Stimulated activated CD8-positive, alpha-beta memory T cell treated with anti-CD3 and anti-CD28 coated beads, Interleukin-4, amount 100 ng/mL, for 1 hour (primary cell): ENCODE measurements around the gene RPS15.
A peak's percentile ranks its signal among the peaks of the same experiment; 100 is the strongest.

Experiments
- DNase-seq, 2 donors: peaks; one replicate each; pipeline ENCODE4 v3.0.0-alpha.2; 2020; ENCODE audit warnings: low read depth in 2 of 2, low spot score in 1 of 2

RPS15 gene

DNA sequence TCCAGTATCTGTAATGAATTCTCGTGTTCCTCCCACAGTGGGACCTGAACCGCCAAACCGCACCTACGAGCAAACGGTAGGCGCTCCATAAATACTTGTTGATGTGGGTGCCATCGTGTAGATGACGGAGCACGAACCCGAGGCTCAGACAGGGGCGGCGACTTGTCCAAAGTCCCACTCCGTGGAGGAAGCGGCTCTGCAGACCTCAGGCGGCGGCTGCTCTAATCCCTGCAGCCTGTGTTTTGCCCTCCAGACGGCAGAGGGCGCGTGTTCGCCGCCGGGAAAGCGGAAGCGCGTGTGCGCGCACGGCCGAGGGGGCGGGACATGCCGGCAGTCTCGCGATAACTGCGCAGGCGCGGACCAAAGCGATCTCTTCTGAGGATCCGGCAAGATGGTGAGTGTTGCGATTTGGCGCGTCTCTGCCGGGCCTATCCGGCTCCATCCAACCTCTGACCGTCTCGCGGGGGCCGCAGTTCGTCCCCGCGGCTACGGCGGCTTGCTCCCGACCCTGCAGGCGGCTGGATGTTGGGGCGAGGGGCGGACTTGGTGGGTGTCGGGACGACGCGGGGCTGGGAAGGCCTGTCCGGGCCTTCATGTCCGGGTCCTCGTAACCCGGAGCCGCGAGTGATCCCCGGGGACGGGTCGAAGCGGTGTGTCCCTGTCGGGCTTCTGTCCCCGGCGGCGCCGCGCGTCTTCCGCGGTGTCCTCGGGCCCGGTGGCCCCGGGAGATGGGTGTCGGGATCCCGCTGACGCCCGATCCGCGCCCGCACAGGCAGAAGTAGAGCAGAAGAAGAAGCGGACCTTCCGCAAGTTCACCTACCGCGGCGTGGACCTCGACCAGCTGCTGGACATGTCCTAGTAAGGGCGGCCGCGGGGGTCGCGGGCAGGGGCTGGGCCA lies at the start of gene RPS15:
RPS15 (plus strand) TSS at position 362 of the 898 bp plus-strand sequence; CDS start at position 392, 30 bp downstream.
- DNase-seq, result peak; percentile 93 to 95

GRCh38 chr19:1388637-1389026 lies 49.6 kb upstream of the RPS15 start:
- DNase-seq, result no peak

DNA sequence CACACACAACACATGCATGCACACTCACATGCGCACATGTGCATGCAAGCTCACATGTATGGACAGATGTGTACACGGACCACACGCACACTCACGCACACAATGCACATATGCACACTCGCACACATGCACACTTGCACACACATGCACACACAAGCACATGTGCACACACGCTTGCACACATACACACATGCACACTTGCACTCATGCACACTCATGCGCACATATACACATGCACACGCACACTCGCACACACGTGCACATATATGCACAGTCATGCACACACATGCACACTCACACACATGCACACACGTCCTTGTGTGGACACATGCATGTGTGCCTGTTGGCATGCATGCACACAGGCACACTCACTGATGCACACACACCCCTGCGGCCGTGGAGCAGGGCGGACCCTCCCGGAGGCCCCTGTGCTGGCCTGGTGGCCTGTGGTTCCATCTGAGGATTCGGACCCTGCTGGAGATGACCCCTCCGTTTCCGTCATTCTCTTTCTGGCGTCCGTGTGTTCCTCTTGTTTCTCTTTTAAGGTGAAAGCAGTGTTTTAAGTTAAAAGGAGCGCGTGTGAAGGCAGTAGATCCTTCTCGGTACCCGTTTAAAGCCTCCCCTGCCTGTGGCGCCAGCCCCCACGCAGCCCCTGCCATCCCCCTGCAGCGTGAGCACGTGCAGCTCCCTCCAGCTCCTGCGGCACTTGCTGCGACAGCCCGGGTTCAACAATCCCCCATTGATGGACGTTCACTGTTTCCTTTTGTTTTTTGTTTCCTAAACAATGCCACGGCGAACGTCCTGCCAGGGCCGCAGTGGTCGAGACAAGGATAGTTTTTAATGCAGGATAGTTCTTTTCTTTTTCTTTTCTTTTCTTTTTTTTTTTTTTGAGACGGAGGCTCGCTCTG lies 48.9 kb upstream of the RPS15 start:
- DNase-seq, result no peak

GRCh38 chr19:1390890-1391423 lies 47.2 kb upstream of the RPS15 start:
- DNase-seq, result no peak

- no peak for DNase-seq
Observed at GRCh38 chr19:1392407-1392806, 45.8 kb upstream of the RPS15 start.

- DNase-seq, result no peak
Observed at GRCh38 chr19:1392939-1393530, 45.2 kb upstream of the RPS15 start.

DNA sequence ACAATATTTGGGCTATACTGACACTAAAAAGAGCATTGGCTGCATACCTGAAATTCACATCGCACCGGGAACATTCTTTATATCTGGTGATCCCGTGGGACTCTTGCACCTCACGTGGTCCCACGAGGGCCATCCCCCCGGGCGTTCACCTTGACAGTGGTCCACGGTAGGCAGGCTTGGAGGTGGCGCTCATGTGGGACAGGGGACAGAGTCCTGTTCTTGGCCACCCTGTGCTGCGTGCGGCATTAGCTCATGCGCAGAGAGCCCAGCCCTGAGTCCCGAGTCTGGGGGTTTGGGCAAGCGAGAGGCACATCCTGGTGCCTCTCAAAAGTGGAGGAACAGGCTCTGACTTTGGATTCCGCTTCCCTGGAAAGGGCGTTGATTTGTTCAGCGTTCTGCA lies 44.4 kb upstream of the RPS15 start:
- DNase-seq, result no peak

- no peak for DNase-seq
Observed at GRCh38 chr19:1394252-1395193, 43.7 kb upstream of the RPS15 start.

- no peak for DNase-seq
Observed at GRCh38 chr19:1395194-1396018, 42.8 kb upstream of the RPS15 start.

DNA sequence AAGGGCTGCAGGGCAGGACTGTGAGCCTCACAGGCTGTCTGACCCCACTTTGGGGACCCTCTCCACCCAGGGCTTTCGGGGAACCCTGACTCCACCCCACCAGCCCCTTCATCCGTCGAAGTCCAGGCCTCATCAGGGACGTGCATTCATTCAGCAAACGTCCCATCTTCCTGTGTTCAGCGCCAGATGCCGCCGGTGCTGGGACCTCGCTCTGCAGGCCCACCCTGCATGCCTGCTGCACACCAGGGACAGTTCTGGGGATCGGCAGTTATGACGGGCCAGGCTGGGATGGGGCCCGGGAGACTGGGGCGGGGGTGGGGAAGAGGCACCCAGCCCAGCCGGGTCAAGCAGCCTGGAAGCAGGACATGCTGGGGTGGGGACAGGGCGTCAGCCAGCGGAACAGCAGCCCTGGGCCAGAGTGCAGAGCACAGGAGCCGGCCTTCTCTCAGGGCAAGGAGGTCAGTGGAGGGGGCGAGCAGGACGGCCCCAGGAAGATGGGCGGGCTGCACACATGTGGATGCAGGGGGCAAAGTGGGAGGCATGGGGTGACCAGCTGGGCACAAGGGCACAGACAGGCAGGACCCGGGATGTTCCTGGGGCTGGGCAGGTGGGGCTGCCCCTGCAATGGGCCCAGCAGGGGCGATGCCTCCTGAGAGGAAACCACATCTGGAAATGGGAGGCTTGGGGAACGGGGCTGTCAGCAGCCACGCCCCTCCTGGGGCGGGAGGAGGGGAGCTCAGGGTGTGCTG lies 42.0 kb upstream of the RPS15 start:
- DNase-seq, result no peak

DNA sequence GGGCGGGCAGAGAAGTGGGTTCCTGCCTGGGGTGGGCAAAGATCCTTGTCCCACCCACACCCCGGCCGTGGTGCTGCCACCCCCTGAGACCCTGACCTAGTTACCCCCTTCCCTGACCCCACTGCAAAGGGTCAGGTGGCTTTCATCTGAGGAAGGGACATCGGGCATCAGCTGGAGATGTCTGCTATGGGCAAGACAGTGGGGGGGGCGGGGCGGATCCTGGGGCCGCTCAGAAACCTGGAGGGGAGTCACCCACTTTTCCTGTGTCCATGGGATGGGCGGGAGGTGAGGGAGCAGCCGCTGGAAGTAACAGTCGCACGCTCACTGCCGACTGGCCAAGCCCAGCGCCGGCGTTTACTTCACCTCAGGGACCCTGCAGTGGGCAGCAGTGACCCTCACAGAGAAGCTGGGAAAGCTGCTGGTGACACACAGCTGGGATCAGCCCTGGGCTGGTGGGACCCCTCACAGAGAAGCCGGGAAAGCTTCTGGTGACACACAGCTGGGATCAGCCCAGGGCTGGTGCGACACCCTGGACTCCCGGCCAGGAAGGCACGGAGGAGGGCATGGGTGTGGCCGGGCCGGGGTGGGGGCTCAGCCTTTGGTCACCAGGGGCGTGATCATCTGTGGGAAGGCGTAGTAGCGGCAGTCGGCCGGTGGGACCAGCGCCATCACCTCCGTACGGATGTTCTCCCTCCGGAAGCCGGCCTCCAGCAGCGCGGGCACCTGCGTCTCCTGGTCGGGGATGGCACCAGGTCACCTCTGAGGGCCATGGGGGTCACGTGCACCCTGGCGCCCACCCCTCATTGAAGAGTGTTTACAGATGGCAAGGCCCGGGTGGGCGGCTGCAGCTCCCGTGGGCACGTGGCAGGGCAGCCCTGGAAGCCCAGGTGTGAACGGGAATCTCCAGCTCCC lies 41.2 kb upstream of the RPS15 start:
- DNase-seq, result no peak

DNA sequence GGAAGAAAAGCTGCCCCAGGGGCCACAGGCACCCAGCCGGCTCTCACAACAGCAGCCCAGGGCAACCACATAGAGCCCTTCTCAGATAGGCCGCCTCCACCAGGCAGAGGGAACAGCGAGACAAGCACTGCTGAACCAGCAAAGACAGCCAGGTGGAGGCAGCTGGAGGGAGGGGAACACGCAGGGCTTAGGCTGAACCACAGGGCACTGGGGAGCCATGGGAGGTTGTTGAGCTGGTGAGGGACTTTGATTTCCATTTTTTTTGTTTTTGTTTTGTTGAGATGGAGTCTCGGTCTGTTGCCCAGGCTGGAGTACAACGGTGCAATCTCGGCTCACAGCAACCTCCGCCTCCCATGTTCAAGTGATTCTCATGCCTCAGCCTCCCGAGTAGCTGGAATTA lies 40.4 kb upstream of the RPS15 start:
- no peak for DNase-seq

- no peak for DNase-seq
Observed at GRCh38 chr19:1399079-1399478, 39.1 kb upstream of the RPS15 start.

GRCh38 chr19:1399745-1400144 lies 38.5 kb upstream of the RPS15 start:
- no peak for DNase-seq

DNA sequence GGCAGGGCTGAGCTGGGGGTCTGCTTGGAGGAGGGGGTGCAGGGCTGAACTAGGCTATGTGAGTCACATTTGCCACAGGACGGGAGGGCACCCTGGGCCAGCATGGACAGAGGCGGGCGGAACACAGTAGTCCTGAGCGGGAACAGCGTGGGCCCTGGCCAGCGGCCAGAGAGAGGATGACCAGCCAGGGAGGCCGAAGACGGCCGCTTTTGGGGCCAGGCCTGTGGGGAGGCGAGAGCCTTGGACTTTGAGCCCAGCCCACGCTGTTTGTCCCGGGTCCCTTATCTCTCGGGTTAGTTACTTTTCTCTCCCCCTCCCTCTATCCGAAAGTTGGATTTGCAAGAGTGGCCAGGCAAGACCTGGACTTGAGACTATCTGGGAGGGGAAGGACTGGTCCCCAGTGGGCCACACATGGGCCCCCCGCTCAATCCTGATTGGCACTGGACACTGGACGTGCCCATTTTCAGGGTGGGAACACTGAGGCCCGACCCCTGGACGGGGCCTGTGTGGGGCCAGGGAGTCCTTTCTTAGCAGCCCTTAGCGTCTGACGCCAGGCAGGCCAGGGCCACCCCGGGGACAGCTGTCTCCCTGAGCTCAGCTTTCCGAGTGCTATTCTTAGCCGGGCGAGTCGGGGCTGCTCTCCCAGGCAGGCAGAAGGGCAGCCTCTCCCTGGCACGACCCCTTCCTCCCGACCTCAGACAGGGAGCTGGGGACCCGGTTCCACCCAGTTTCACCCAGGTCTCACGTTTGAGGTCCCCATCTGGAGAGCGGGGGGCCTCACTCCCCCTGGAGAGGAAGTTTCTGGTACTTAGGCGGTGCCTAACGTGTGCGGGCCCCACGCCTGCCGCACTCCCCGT lies 37.7 kb upstream of the RPS15 start:
- no peak for DNase-seq

DNA sequence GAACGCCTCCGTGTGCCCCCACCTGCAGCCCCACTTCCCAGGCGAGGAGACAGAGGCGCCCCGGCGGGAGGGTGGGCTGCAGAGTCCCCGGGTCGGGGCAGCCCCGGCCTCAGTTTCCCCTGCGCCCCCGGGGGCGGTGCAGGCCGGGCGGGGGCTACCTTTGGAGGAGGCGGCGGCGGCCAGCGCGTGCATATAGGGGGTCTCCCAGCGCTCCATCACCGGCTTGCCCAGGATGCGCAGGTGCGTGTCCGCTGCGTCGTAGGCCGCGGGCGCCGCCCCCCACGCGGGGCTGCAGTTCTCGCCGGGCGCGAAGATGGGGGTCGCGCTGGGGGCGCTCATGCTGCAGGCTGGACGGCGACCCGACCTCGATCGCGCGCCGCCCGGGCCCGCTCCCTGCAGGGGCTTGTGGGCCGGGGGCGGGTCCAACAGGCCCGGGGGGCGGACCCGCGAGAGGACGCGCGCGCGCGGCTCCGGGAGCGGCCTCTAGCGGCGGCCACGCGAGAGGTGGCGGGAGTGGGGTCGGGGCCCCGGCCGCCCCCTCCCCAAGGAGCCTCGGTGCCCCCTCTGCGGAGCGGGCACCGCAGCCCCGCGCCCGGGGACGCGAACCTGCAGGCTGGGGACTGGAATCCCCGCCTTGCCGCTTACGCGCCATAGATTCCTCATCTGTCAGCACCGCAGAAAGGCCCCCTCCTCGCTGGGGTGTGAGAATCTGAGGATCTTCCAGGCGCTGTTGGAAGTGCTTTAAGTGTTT lies 36.9 kb upstream of the RPS15 start, which contains the start of gene GAMT:
GAMT (minus strand) TSS at position 405 of the 751 bp plus-strand sequence; CDS start at position 339, 66 bp downstream.
- no peak for DNase-seq
